NCI-H2029 (cell line): ENCODE results near the gene MTA1.

Source experiments
- DNase-seq: peaks from one replicate; lab custom pipeline; 2025; lab: John Stamatoyannopoulos, UW

MTA1 gene

GRCh38 chr14:105487986-105488777 lies 68.6 kb downstream of the MTA1 start:
- DNase-seq: no peak

GRCh38 chr14:105488781-105489541 lies 69.3 kb downstream of the MTA1 start:
- no peak for DNase-seq

- peak; percentile 51 for DNase-seq
Observed at GRCh38 chr14:105489542-105490266, 70.1 kb downstream of the MTA1 start.

- DNase-seq: no peak
Observed at GRCh38 chr14:105490267-105490571, 70.6 kb downstream of the MTA1 start.

- peak; percentile 94 for DNase-seq
Observed at GRCh38 chr14:105490572-105491365, 71.1 kb downstream of the MTA1 start, which contains the start of gene TEDC1. Gene TEDC1, plus strand, starts transcription at chr14:105491246. Its CDS starts 130 bp downstream, at chr14:105491376.

- DNase-seq: no peak
Observed at GRCh38 chr14:105491366-105491973, 71.8 kb downstream of the MTA1 start.

GRCh38 chr14:105492031-105492970 lies 72.7 kb downstream of the MTA1 start:
- DNase-seq: no peak

- no peak for DNase-seq
Observed at GRCh38 chr14:105492971-105493871, 73.6 kb downstream of the MTA1 start.

- DNase-seq: no peak
Observed at GRCh38 chr14:105493921-105494605, 74.4 kb downstream of the MTA1 start.

- no peak for DNase-seq
Observed at GRCh38 chr14:105494606-105494929, 74.9 kb downstream of the MTA1 start.

- no peak for DNase-seq
Observed at GRCh38 chr14:105495101-105495989, 75.7 kb downstream of the MTA1 start.

- DNase-seq: no peak
Observed at GRCh38 chr14:105495990-105496830, 76.6 kb downstream of the MTA1 start.

GRCh38 chr14:105496831-105497591 lies 77.4 kb downstream of the MTA1 start:
- no peak for DNase-seq

- DNase-seq: no peak
Observed at GRCh38 chr14:105497671-105498429, 78.2 kb downstream of the MTA1 start.
